K562 (cell line): ENCODE measurements around the gene DHRS12. TPM values are rescaled to one million over a fixed set of nuclear protein-coding genes. Genes with fewer than 3 reads are reported as not detected.

Experiments used
- CBFA2T3 ChIP-seq: fragments of 450-650 bp; IDR thresholded peaks from 2 replicates; pipeline ENCODE4 v1.6.1; 2017
- CBX8 ChIP-seq: fragments of 200-600 bp; sonication (generic); IDR thresholded peaks from 2 replicates; pipeline ENCODE4 v1.6.1; 2012; ENCODE audit warnings: borderline replicate concordance, mixed run types, low read depth, mild to moderate bottlenecking, moderate library complexity, mixed read lengths, low read length, control low read depth, inconsistent platforms; ENCODE audit not compliant: poor library complexity, severe bottlenecking; ENCODE audit errors: extremely low read depth
- DACH1 ChIP-seq: fragments of 450-650 bp; IDR thresholded peaks from 2 replicates; pipeline ENCODE4 v1.6.1; 2018; ENCODE audit not compliant: partially characterized antibody
- DNMT1 ChIP-seq: fragments of 450-650 bp; IDR thresholded peaks from 2 replicates; pipeline ENCODE4 v1.6.1; 2016; ENCODE audit warnings: antibody characterized with exemption, mild to moderate bottlenecking
- FOSL1 ChIP-seq: fragments of 200-800 bp; sonication (Bioruptor generic); conservative IDR thresholded peaks from 2 replicates; pipeline ENCODE4 v1.6.1; 2016; ENCODE audit warnings: missing genetic modification characterization, missing compliant biosample characterization
- HIVEP1 ChIP-seq: fragments of 250-450 bp; sonication (Bioruptor Pico); IDR thresholded peaks from 2 replicates; pipeline ENCODE4 v1.4.0; 2020; ENCODE audit warnings: mild to moderate bottlenecking
- HNRNPK ChIP-seq: fragments of 200-400 bp; formaldehyde crosslinking; IDR thresholded peaks from one replicate; pipeline ENCODE4 v1.6.1; 2018; ENCODE audit warnings: mild to moderate bottlenecking, low read depth, low read length; ENCODE audit not compliant: poor library complexity, severe bottlenecking
- NUFIP1 ChIP-seq: fragments of 450-650 bp; IDR thresholded peaks from 2 replicates; pipeline ENCODE4 v1.6.1; 2018; ENCODE audit not compliant: partially characterized antibody
- POLR2AphosphoS2 ChIP-seq: IDR thresholded peaks from 2 replicates; pipeline ENCODE4 v1.6.1; 2012; ENCODE audit warnings: low read length, improper control_type of control experiment
- SETDB1 ChIP-seq: IDR thresholded peaks from one replicate; pipeline ENCODE4 v1.6.1; 2012; ENCODE audit warnings: low read length, control low read depth, inconsistent platforms
- TAF1 ChIP-seq: IDR thresholded peaks from 2 replicates; pipeline ENCODE4 v1.6.1; 2011; ENCODE audit warnings: mild to moderate bottlenecking, low read length, moderate library complexity; ENCODE audit not compliant: insufficient read depth, control insufficient read depth, severe bottlenecking; ENCODE audit errors: extremely low read depth
- ZNF175 ChIP-seq: fragments of 200-800 bp; sonication (Bioruptor generic); IDR thresholded peaks from 2 replicates; pipeline ENCODE4 v1.6.1; 2016; ENCODE audit warnings: low read depth, mild to moderate bottlenecking, missing genetic modification characterization, missing compliant biosample characterization
- ZNF584 ChIP-seq: fragments of 200-800 bp; sonication (Bioruptor generic); IDR thresholded peaks from 2 replicates; pipeline ENCODE4 v1.6.1; 2016; ENCODE audit warnings: low read depth, mild to moderate bottlenecking, missing genetic modification characterization, missing compliant biosample characterization
- polyA plus RNA-seq, 8 experiments: library from polyadenylated mRNA; depleted of rRNA in 4 of 8; stranded (reverse) in 5 of 8; unstranded in 3 of 8; fragments of >200 nt; fragmentation: Nextera tagmentation in 2 of 8; fragmentation: Illumina TruSeq in 1 of 8; extraction: Ambion mirVana in 2 of 8; extraction: Trizol in 1 of 8; gene quantifications; 2 replicates each; pipeline versions ENCODE4 v1.2.1 to v1.2.3, GENCODE V29; 2011 to 2014; ENCODE audit warnings: inconsistent platforms in 1 of 8, missing spikeins in 1 of 8
- total RNA-seq, 7 experiments: library from RNA; depleted of rRNA in 6 of 7; stranded (reverse); fragments of >200 nt in 6 of 7; fragmentation: Illumina TruSeq in 2 of 7; extraction: Trizol in 2 of 7; gene quantifications; 2 replicates each; pipeline versions ENCODE4 v1.2.1 to v1.2.3, GENCODE V29; 2011 to 2021; ENCODE audit warnings: low replicate concordance in 1 of 7
- TF ChIP-seq, protein P1 (sequence below): fragments of 250-450 bp; sonication (Bioruptor Pico); IDR thresholded peaks from 2 replicates; pipeline ENCODE4 v1.9.0; 2021; ENCODE audit warnings: mild to moderate bottlenecking
- TF ChIP-seq, protein P2 (sequence below): fragments of 150-350 bp; conservative IDR thresholded peaks from 2 replicates; pipeline ENCODE4 v1.6.1; 2014; ENCODE audit warnings: low read length
- TF ChIP-seq, protein P3 (sequence below): fragments of 250-450 bp; sonication (Bioruptor Pico); IDR thresholded peaks from 2 replicates; pipeline ENCODE4 v1.4.0; 2020
- TF ChIP-seq, protein P4 (sequence below): fragments of 450-650 bp; formaldehyde crosslinking; IDR thresholded peaks from 2 replicates; pipeline ENCODE4 v1.4.0; 2020; ENCODE audit warnings: mild to moderate bottlenecking, moderate library complexity
- TF ChIP-seq, protein P5 (sequence below): fragments of 450-650 bp; IDR thresholded peaks from 2 replicates; pipeline ENCODE4 v1.6.1; 2014; ENCODE audit warnings: low read depth, mild to moderate bottlenecking, moderate library complexity, borderline replicate concordance

Gene DHRS12
- total and polyA plus RNA-seq, 9 of the 15 experiments (the other 6 are each of a cell fraction or from before 2014, with no cell fraction given) = 0.62 to 2.7 (median 0.98) TPM

DNA sequence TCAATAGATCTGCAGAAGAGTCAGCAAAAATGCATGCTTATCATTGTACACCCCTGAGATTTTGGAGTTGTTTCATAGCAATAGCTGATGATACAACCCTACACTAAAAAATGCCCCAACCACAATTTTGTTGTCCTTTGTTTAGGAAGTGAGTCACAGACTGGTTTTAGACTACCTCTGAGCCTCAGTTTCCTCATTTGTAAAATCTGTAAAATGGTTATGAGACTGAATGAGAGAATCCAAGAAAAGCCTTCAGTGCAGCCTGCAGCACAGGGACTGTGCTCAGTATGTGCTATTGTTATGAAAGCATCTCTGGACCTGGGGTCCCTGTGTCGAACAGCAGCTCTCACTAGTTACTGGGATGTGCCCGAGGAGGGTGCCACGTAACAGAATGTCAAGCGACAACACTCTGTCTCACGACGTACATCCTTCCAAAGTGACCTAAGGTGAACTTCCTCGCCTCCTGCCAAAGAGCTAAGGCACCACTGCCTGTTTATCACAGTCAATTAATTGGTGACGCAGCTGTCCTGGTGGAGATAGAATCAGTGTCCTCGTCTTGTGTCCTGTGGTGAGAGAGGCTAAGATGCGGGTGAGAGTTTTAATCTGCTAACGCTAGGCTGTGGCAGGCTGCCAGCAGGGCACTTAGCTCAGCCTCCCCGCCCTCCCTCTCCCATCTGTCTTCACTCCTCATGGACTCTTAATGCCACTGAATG, 18.1 kb downstream of the DHRS12 start (continued):
- TF ChIP-seq, protein P1, sequence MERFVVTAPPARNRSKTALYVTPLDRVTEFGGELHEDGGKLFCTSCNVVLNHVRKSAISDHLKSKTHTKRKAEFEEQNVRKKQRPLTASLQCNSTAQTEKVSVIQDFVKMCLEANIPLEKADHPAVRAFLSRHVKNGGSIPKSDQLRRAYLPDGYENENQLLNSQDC (CRISPR knock-in tag) = no peak
- TF ChIP-seq NUFIP1 (no peak), CBFA2T3 (peak; percentile 89), DNMT1 (no peak), HNRNPK (no peak), CBX8 (no peak), DACH1 (peak; percentile 56), HIVEP1 (CRISPR knock-in tag) (no peak), SETDB1 (no peak), ZNF584 (CRISPR knock-in tag) (no peak), TAF1 (no peak), ZNF175 (CRISPR knock-in tag) (no peak), FOSL1 (tag) (peak; percentile 53; the same call in 1 of the 2 replicates), POLR2AphosphoS2 (no peak)
- TF ChIP-seq, protein P2, sequence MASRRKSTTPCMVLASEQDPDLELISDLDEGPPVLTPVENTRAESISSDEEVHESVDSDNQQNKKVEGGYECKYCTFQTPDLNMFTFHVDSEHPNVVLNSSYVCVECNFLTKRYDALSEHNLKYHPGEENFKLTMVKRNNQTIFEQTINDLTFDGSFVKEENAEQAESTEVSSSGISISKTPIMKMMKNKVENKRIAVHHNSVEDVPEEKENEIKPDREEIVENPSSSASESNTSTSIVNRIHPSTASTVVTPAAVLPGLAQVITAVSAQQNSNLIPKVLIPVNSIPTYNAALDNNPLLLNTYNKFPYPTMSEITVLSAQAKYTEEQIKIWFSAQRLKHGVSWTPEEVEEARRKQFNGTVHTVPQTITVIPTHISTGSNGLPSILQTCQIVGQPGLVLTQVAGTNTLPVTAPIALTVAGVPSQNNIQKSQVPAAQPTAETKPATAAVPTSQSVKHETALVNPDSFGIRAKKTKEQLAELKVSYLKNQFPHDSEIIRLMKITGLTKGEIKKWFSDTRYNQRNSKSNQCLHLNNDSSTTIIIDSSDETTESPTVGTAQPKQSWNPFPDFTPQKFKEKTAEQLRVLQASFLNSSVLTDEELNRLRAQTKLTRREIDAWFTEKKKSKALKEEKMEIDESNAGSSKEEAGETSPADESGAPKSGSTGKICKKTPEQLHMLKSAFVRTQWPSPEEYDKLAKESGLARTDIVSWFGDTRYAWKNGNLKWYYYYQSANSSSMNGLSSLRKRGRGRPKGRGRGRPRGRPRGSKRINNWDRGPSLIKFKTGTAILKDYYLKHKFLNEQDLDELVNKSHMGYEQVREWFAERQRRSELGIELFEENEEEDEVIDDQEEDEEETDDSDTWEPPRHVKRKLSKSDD = no peak
- TF ChIP-seq, protein P3, sequence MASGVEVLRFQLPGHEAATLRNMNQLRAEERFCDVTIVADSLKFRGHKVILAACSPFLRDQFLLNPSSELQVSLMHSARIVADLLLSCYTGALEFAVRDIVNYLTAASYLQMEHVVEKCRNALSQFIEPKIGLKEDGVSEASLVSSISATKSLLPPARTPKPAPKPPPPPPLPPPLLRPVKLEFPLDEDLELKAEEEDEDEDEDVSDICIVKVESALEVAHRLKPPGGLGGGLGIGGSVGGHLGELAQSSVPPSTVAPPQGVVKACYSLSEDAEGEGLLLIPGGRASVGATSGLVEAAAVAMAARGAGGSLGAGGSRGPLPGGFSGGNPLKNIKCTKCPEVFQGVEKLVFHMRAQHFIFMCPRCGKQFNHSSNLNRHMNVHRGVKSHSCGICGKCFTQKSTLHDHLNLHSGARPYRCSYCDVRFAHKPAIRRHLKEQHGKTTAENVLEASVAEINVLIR (CRISPR knock-in tag) = no peak
- TF ChIP-seq, protein P4, sequence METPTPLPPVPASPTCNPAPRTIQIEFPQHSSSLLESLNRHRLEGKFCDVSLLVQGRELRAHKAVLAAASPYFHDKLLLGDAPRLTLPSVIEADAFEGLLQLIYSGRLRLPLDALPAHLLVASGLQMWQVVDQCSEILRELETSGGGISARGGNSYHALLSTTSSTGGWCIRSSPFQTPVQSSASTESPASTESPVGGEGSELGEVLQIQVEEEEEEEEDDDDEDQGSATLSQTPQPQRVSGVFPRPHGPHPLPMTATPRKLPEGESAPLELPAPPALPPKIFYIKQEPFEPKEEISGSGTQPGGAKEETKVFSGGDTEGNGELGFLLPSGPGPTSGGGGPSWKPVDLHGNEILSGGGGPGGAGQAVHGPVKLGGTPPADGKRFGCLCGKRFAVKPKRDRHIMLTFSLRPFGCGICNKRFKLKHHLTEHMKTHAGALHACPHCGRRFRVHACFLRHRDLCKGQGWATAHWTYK (CRISPR knock-in tag) = no peak
- TF ChIP-seq, protein P5, sequence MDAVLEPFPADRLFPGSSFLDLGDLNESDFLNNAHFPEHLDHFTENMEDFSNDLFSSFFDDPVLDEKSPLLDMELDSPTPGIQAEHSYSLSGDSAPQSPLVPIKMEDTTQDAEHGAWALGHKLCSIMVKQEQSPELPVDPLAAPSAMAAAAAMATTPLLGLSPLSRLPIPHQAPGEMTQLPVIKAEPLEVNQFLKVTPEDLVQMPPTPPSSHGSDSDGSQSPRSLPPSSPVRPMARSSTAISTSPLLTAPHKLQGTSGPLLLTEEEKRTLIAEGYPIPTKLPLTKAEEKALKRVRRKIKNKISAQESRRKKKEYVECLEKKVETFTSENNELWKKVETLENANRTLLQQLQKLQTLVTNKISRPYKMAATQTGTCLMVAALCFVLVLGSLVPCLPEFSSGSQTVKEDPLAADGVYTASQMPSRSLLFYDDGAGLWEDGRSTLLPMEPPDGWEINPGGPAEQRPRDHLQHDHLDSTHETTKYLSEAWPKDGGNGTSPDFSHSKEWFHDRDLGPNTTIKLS = 0 out of 2 replicates have a peak, but pooled peaks have one; percentile 29
